ENCODE data around the gene DEGS1.

Gene DEGS1

GRCh38 chr1:224182866-224183590 lies at the start of gene DEGS1:
Gene DEGS1 (plus strand): TSS chr1:224183240. CDS start chr1:224183337, 97 bp downstream.
- peak; percentile 73 for DNase-seq (ENCODE audit: low read depth)
- TF ChIP-seq CTCF (conservative IDR thresholded peaks at IDR 0.05; ENCODE audit: low read length), result no peak; the same call in 1 of the 2 replicates
- peak within 1 kb of the TSS; percentile 80 for H3K4me3 ChIP-seq (ENCODE audit: low read length)

- no peak for TF ChIP-seq CTCF (conservative IDR thresholded peaks at IDR 0.05; ENCODE audit: low read length)
- no peak for DNase-seq (ENCODE audit: low read depth)
- no peak overlapping the region for H3K4me3 ChIP-seq (ENCODE audit: low read length)
Measured at GRCh38 chr1:224133741-224134299, 49.2 kb upstream of the DEGS1 start.

- H3K4me3 ChIP-seq (ENCODE audit: low read length), result no peak overlapping the region
- DNase-seq (ENCODE audit: low read depth), result no peak
Measured at GRCh38 chr1:224137518-224137917, 45.5 kb upstream of the DEGS1 start.

GRCh38 chr1:224138198-224138597 lies 44.8 kb upstream of the DEGS1 start:
- no peak overlapping the region for H3K4me3 ChIP-seq (ENCODE audit: low read length)
- TF ChIP-seq CTCF (conservative IDR thresholded peaks at IDR 0.05; ENCODE audit: low read length), result no peak
- no peak for DNase-seq (ENCODE audit: low read depth)

More at GRCh38 chr1:224137518-224137917, 45.5 kb upstream of the DEGS1 start:
- TF ChIP-seq CTCF (conservative IDR thresholded peaks at IDR 0.05; ENCODE audit: low read length), result no peak

GRCh38 chr1:224141693-224142092 lies 41.3 kb upstream of the DEGS1 start:
- no peak overlapping the region for H3K4me3 ChIP-seq (ENCODE audit: low read length)
- TF ChIP-seq CTCF (conservative IDR thresholded peaks at IDR 0.05; ENCODE audit: low read length), result no peak
- DNase-seq (ENCODE audit: low read depth), result no peak

- H3K4me3 ChIP-seq (ENCODE audit: low read length), result no peak overlapping the region
- no peak for TF ChIP-seq CTCF (conservative IDR thresholded peaks at IDR 0.05; ENCODE audit: low read length)
- no peak for DNase-seq (ENCODE audit: low read depth)
Measured at GRCh38 chr1:224149709-224150108, 33.3 kb upstream of the DEGS1 start.

- TF ChIP-seq CTCF (conservative IDR thresholded peaks at IDR 0.05; ENCODE audit: low read length), result no peak
- no peak for DNase-seq (ENCODE audit: low read depth)
- H3K4me3 ChIP-seq (ENCODE audit: low read length), result no peak overlapping the region
Measured at GRCh38 chr1:224151117-224151516, 31.9 kb upstream of the DEGS1 start.

Data from AG10803 (cell line).